ENCODE data around the gene PIF1. TPM values are rescaled to one million over a fixed set of nuclear protein-coding genes. Genes with fewer than 3 reads are reported as not detected.

PIF1 gene
- total RNA-seq, 1 donor from 2014 or later = 1.7 TPM

- Mint-ChIP-seq H3K27me3 (ENCODE audit: low read depth, unreplicated experiment) (peaks cover 22% of the 10 kb centered on the region), H3K4me3 (ENCODE audit: unreplicated experiment) (peak within 1 kb of the TSS; percentile 89), H3K27ac (ENCODE audit: unreplicated experiment) (peak within 1 kb of the TSS; percentile 26), H3K4me1 (ENCODE audit: low read depth, unreplicated experiment) (peaks cover 2% of the 10 kb centered on the region), H3K36me3 (ENCODE audit: low read depth, unreplicated experiment) (no peaks in the 10 kb centered on the region), H3K9me3 (ENCODE audit: unreplicated experiment) (no peaks in the 10 kb centered on the region)
- Histone ChIP-seq H3K27me3 (ENCODE audit: insufficient read depth, low read length) (peaks cover 11% of the 10 kb centered on the region), H2AFZ (ENCODE audit: low read depth, low read length) (peak within 1 kb of the TSS; percentile 63), H4K20me1 (ENCODE audit: insufficient read depth, low read length) (no peaks in the 10 kb centered on the region), H3K4me3 (ENCODE audit: insufficient read depth, low read depth, low read length) (peak within 1 kb of the TSS; percentile 57), H3K36me3 (ENCODE audit: insufficient read depth, low read length) (no peaks in the 10 kb centered on the region), H3K4me2 (ENCODE audit: low read length) (peak within 1 kb of the TSS; percentile 85), H3K79me2 (ENCODE audit: insufficient read depth, low read length) (no peaks in the 10 kb centered on the region), H3K4me1 (ENCODE audit: insufficient read depth, low read length) (peaks cover 6% of the 10 kb centered on the region), H3K9ac (ENCODE audit: low read length) (peak within 1 kb of the TSS; percentile 64), H3K9me3 (ENCODE audit: insufficient read depth, low read depth, low read length) (no peaks in the 10 kb centered on the region), H3K27ac (ENCODE audit: low read depth, low read length) (no peak within 1 kb of the TSS)
- FAIRE-seq = no peak
- DNase-seq (ENCODE audit: low read depth) = no peak
- TF ChIP-seq EZH2 (IDR thresholded peaks at IDR 0.05; ENCODE audit: insufficient read depth, low read length) (peak; percentile 43), CTCF (IDR thresholded peaks at IDR 0.05; ENCODE audit: insufficient read depth, low read depth, low read length) (no peak)
These were observed 49.7 kb downstream of the PIF1 start, which contains the start of gene RBPMS2 for GRCh38 chr15:64775551-64776401. RBPMS2 (minus strand) TSS chr15:64775589; CDS start chr15:64775319, 270 bp downstream.

- no peaks in the 10 kb centered on the region for H3K79me2 ChIP-seq (ENCODE audit: insufficient read depth, low read length)
These were observed 50.6 kb downstream of the PIF1 start for GRCh38 chr15:64774629-64775493.

More at GRCh38 chr15:64774629-64775493, 50.6 kb downstream of the PIF1 start:
- Histone ChIP-seq H3K27me3 (ENCODE audit: insufficient read depth, low read length) (peaks cover 11% of the 10 kb centered on the region), H4K20me1 (ENCODE audit: insufficient read depth, low read length) (no peaks in the 10 kb centered on the region), H3K27ac (ENCODE audit: low read depth, low read length) (no peak overlapping the region), H3K36me3 (ENCODE audit: insufficient read depth, low read length) (no peaks in the 10 kb centered on the region), H2AFZ (ENCODE audit: low read depth, low read length) (peak overlapping the region; percentile 63), H3K4me1 (ENCODE audit: insufficient read depth, low read length) (peaks cover 6% of the 10 kb centered on the region), H3K9me3 (ENCODE audit: insufficient read depth, low read depth, low read length) (no peaks in the 10 kb centered on the region), H3K4me2 (ENCODE audit: low read length) (peak overlapping the region; percentile 81), H3K9ac (ENCODE audit: low read length) (no peak overlapping the region), H3K4me3 (ENCODE audit: insufficient read depth, low read depth, low read length) (peak overlapping the region; percentile 42)
- no peak overlapping the region for H3K27ac Mint-ChIP-seq (ENCODE audit: unreplicated experiment)
- no peak for DNase-seq (ENCODE audit: low read depth)
- H3K4me3 Mint-ChIP-seq (ENCODE audit: unreplicated experiment) = peak overlapping the region; percentile 89
- no peak for FAIRE-seq
- peaks cover 21% of the 10 kb centered on the region for H3K27me3 Mint-ChIP-seq (ENCODE audit: low read depth, unreplicated experiment)
- no peaks in the 10 kb centered on the region for H3K36me3 Mint-ChIP-seq (ENCODE audit: low read depth, unreplicated experiment)
- no peaks in the 10 kb centered on the region for H3K9me3 Mint-ChIP-seq (ENCODE audit: unreplicated experiment)
- H3K4me1 Mint-ChIP-seq (ENCODE audit: low read depth, unreplicated experiment) = peaks cover 2% of the 10 kb centered on the region
- TF ChIP-seq CTCF (IDR thresholded peaks at IDR 0.05; ENCODE audit: insufficient read depth, low read depth, low read length) = no peak
- TF ChIP-seq EZH2 (IDR thresholded peaks at IDR 0.05; ENCODE audit: insufficient read depth, low read length) = peak; percentile 52

Measured in astrocyte (in vitro differentiated cells and primary cell).